Activated CD8-positive, alpha-beta memory T cell treated with anti-CD3 and anti-CD28 coated beads, Interleukin-2, amount 50 U/mL, for 4 hours (primary cell): ENCODE measurements around the gene USP47.

Source experiments
- DNase-seq: peaks from one replicate; pipeline ENCODE4 v3.0.0-alpha.2; 2020

Gene USP47

DNA sequence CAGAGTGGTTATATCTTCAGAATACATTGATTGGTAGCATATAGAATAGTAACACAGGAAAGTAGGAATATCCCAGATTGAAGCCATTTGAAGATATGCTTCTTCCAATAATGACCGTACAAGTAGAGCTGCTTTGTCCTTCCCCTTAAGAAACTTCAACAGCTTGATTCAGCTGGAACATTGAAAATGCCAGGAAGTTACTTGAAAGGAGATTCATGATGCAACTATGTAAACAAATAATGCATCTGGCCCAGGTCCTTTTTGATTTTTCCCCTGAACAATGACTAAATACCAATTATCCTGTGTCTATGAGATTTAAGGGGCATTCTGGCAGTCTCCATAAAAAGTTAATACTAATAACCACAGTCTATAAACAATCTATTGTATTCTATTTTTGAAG is 163.7 kb downstream of the USP47 start:
- DNase-seq: no peak

GRCh38 chr11:12006552-12007229 is 164.9 kb downstream of the USP47 start:
- DNase-seq: no peak

- DNase-seq: no peak
Observed at GRCh38 chr11:12007230-12007593, 165.4 kb downstream of the USP47 start.

DNA sequence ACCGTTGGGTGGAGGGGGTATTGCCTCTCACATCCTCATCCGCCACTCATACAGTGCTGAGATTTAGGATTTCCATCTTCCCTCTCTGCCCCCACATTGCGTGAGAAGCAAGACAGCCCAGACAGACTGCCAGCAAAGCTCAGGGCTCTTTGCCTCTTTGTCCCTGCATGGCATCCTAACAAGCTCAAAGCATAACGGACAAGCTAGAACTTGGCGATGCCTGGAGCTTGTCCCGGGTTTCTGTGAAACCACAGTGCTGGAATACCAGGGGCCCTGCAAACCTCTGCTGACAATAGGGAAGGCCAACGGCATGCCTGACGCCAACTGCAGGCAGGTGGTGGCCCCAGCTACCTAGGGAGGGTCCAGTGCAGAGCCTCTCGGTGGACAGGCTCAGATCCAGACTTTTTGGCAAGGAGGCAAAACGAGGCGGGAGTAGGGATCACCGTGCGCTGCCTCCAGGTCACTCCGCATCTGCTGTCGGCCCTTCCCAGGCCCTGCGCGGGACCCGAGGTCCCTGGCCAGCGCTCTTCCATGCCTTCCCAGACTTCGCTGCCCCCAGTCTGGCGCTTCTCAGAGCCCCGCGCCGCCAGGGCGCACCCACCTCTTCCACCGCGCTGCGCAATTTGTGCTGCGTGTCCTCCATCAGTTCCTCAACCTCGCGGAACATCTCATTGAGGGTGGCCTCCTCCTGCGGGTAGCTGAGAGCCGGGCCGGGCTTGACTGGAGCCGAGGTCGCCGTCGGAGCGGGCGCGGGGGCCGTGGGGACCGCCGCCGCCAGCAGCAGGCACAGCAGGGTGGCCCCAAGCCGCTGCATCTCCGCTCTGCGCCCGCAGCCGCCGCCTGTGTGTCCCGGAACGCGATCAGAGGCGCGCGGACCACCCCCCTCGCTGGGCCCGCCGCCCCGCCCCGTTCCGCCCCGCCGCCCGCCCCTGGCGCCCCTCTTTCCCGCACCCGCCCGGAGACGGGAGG is 166.3 kb downstream of the USP47 start, which contains the start of gene DKK3:
Gene DKK3, minus strand, starts transcription at position 858 of the 969 bp plus-strand sequence. Its CDS starts 44 bp downstream, at position 814.
- DNase-seq: no peak
